Common myeloid progenitor, CD34-positive (primary cell): Measurements from ENCODE around the gene TMEM233.

Experiments used
- CTCF ChIA-PET: fragments of 350-600 bp; sonication (Branson Sonifier 250); formaldehyde crosslinking; loops from one replicate; lab custom pipeline; 2021; ENCODE audit warnings: antibody characterized with exemption; lab: Charles Lee
- POLR2A ChIA-PET: fragments of 350-600 bp; sonication (Branson Sonifier 250); formaldehyde crosslinking; loops from one replicate; lab custom pipeline; 2021; ENCODE audit warnings: antibody characterized with exemption; lab: Charles Lee
- DNase-seq, 3 donors: peaks; one replicate each; pipeline versions ENCODE4 v3.0.0 to v3.0.0-alpha.2; 2013
- H3K27ac ChIP-seq, 2 experiments: 1 replicate in 1 of 2; 2 replicates in 1 of 2; pipeline ENCODE4 v1.7.0; 2013; ENCODE audit warnings: inconsistent platforms in 2 of 2, low read length in 2 of 2, mild to moderate bottlenecking in 2 of 2, low read depth in 1 of 2, moderate library complexity in 1 of 2; ENCODE audit not compliant: severe bottlenecking in 2 of 2, insufficient read depth in 1 of 2, poor library complexity in 1 of 2
- H3K27me3 ChIP-seq, 5 experiments: replicated peaks in 2 of 5; 1 replicate in 3 of 5; 2 replicates in 2 of 5; pipeline versions ENCODE4 v1.6.1 to v1.7.0; 2013; ENCODE audit warnings: low read length in 4 of 5, mild to moderate bottlenecking in 2 of 5, moderate library complexity in 2 of 5, inconsistent platforms in 1 of 5; ENCODE audit not compliant: insufficient read depth in 5 of 5, control insufficient read depth in 4 of 5
- H3K36me3 ChIP-seq, 4 experiments: 1 replicate in 2 of 4; 2 replicates in 2 of 4; pipeline versions ENCODE4 v1.6.1 to v1.7.0; 2013; ENCODE audit warnings: low read length in 3 of 4, control low read depth in 1 of 4, mild to moderate bottlenecking in 1 of 4; ENCODE audit not compliant: control insufficient read depth in 4 of 4, insufficient read depth in 4 of 4
- H3K4me1 ChIP-seq, 4 experiments: 1 replicate in 3 of 4; 2 replicates in 1 of 4; pipeline versions ENCODE4 v1.6.1 to v1.7.1; 2013; ENCODE audit warnings: low read length in 3 of 4, mild to moderate bottlenecking in 3 of 4, control low read depth in 1 of 4, inconsistent platforms in 1 of 4, moderate library complexity in 1 of 4; ENCODE audit not compliant: control insufficient read depth in 4 of 4, insufficient read depth in 4 of 4; ENCODE audit errors: control extremely low read depth in 1 of 4
- H3K4me3 ChIP-seq, 7 experiments: 1 replicate in 4 of 7; 2 replicates in 3 of 7; pipeline versions ENCODE4 v1.5.1 to v1.7.0; 2013; ENCODE audit warnings: mild to moderate bottlenecking in 7 of 7, low read length in 6 of 7, moderate library complexity in 6 of 7, inconsistent platforms in 2 of 7, low read depth in 2 of 7, control low read depth in 1 of 7; ENCODE audit not compliant: insufficient read depth in 4 of 7, control insufficient read depth in 1 of 7; ENCODE audit errors: extremely low read depth in 1 of 7
- H3K9me3 ChIP-seq, 5 experiments: 1 replicate in 4 of 5; 2 replicates in 1 of 5; pipeline versions ENCODE4 v1.6.1 to v1.7.1; 2013; ENCODE audit warnings: low read length in 4 of 5, mild to moderate bottlenecking in 2 of 5, inconsistent platforms in 1 of 5, low read depth in 1 of 5, moderate library complexity in 1 of 5; ENCODE audit not compliant: control insufficient read depth in 4 of 5, insufficient read depth in 2 of 5; ENCODE audit errors: control extremely low read depth in 1 of 5
- WGBS: methylation state at CpG from one replicate; pipeline ENCODE4 v1.1.5; 2013; ENCODE audit not compliant: insufficient coverage; 5-methylcytosine and 5-hydroxymethylcytosine counted together

Gene TMEM233

GRCh38 chr12:119621878-119622277 lies 28.3 kb downstream of the TMEM233 start:
- POLR2A ChIA-PET = no interaction called here
- no peak overlapping the region for H3K4me3 ChIP-seq
- no peak for DNase-seq
- no peak overlapping the region for H3K27ac ChIP-seq
- H3K27me3 ChIP-seq = peaks cover 0 to 16% (median 3%) of the 10 kb centered on the region in 5 experiments
- CTCF ChIA-PET = no interaction called here
- H3K4me1 ChIP-seq = no peaks in the 10 kb centered on the region
- no peaks in the 10 kb centered on the region for H3K36me3 ChIP-seq
- peaks cover 0 to 4% (median 0%) of the 10 kb centered on the region in 5 experiments for H3K9me3 ChIP-seq
- WGBS = no CpG with 5 or more reads among the region's 2 CpGs

- H3K27me3 ChIP-seq = peaks cover 1 to 18% (median 3%) of the 10 kb centered on the region in 5 experiments
- H3K27ac ChIP-seq = no peak overlapping the region
- CTCF ChIA-PET = no interaction called here
- H3K36me3 ChIP-seq = no peaks in the 10 kb centered on the region
- POLR2A ChIA-PET = no interaction called here
- H3K4me1 ChIP-seq = no peaks in the 10 kb centered on the region
- H3K9me3 ChIP-seq = no peaks in the 10 kb centered on the region
- WGBS = 100% methylated on average over 3 of the region's 4 CpGs
- DNase-seq = no peak
- no peak overlapping the region for H3K4me3 ChIP-seq
These were observed 31.4 kb downstream of the TMEM233 start for GRCh38 chr12:119624966-119625365.

- POLR2A ChIA-PET = no interaction called here
- WGBS = 86% methylated on average over 3 of the region's 6 CpGs
- H3K9me3 ChIP-seq = peaks cover 0 to 2% (median 0%) of the 10 kb centered on the region in 5 experiments
- peaks cover 2 to 18% (median 6%) of the 10 kb centered on the region in 5 experiments for H3K27me3 ChIP-seq
- H3K4me3 ChIP-seq = no peak overlapping the region
- H3K27ac ChIP-seq = no peak overlapping the region
- no peaks in the 10 kb centered on the region for H3K36me3 ChIP-seq
- CTCF ChIA-PET = no interaction called here
- H3K4me1 ChIP-seq = no peaks in the 10 kb centered on the region
- no peak for DNase-seq
These were observed 33.6 kb downstream of the TMEM233 start for GRCh38 chr12:119627019-119627643.

- H3K9me3 ChIP-seq = peaks cover 0 to 2% (median 0%) of the 10 kb centered on the region in 5 experiments
- no peak overlapping the region for H3K4me3 ChIP-seq
- H3K4me1 ChIP-seq = no peaks in the 10 kb centered on the region
- no peak overlapping the region for H3K27ac ChIP-seq
- POLR2A ChIA-PET = no interaction called here
- H3K36me3 ChIP-seq = no peaks in the 10 kb centered on the region
- 100% methylated on average over 3 of the region's 6 CpGs for WGBS
- peaks cover 2 to 18% (median 5%) of the 10 kb centered on the region in 5 experiments for H3K27me3 ChIP-seq
- CTCF ChIA-PET = no interaction called here
- DNase-seq = no peak
These were observed 34.1 kb downstream of the TMEM233 start for GRCh38 chr12:119627686-119628085.

GRCh38 chr12:119630223-119630780 lies 36.7 kb downstream of the TMEM233 start:
- Histone ChIP-seq H3K27ac (no peak overlapping the region), H3K27me3 (peaks cover 0 to 9% (median 3%) of the 10 kb centered on the region in 5 experiments), H3K4me3 (no peak overlapping the region), H3K4me1 (no peaks in the 10 kb centered on the region), H3K9me3 (peaks cover 0 to 2% (median 0%) of the 10 kb centered on the region in 5 experiments), H3K36me3 (no peaks in the 10 kb centered on the region)
- no peak for DNase-seq
- 100% methylated on average over 5 of the region's 7 CpGs for WGBS
- POLR2A ChIA-PET = no interaction called here
- CTCF ChIA-PET = no interaction called here

- H3K27ac ChIP-seq = no peak overlapping the region
- H3K36me3 ChIP-seq = no peaks in the 10 kb centered on the region
- peaks cover 0 to 12% (median 9%) of the 10 kb centered on the region in 5 experiments for H3K27me3 ChIP-seq
- H3K4me3 ChIP-seq = no peak overlapping the region
- POLR2A ChIA-PET = no interaction called here
- no peak for DNase-seq
- CTCF ChIA-PET = no interaction called here
- WGBS = 100% methylated on average over 1 of the region's 1 CpG
- H3K9me3 ChIP-seq = peaks cover 0 to 2% (median 0%) of the 10 kb centered on the region in 5 experiments
- H3K4me1 ChIP-seq = no peaks in the 10 kb centered on the region
These were observed 37.5 kb downstream of the TMEM233 start for GRCh38 chr12:119630962-119631550.
